Measurements from ENCODE around the gene MDM4. TPM values are rescaled to one million over a fixed set of nuclear protein-coding genes. Genes with fewer than 3 reads are reported as not detected.

The MDM4 gene
- total and polyA plus RNA-seq, 2 donors (not counting 1 experiment from before 2014, with no cell fraction given): 46.6 to 374 TPM

GRCh38 chr1:204472660-204473059 is 43.5 kb upstream of the MDM4 start:
- Mint-ChIP-seq H3K4me3 (no peak overlapping the region), H3K4me1 (peaks cover 70% of the 10 kb centered on the region), H3K9me3 (ENCODE audit: insufficient read depth) (no peaks in the 10 kb centered on the region), H3K27me3 (no peaks in the 10 kb centered on the region), H3K27ac (peak overlapping the region; percentile 66)
- no peak overlapping the region for H3K4me3 ChIP-seq (ENCODE audit: control extremely low read depth in 1 of 5, extremely low read depth in 1 of 5, insufficient read depth in 1 of 5, low read depth in 2 of 5, low read length in 4 of 5)
- ATAC-seq (ENCODE audit: low read depth) (no peak), DNase-seq (no peak)
- no peak overlapping the region for H3K4me2 ChIP-seq (replicated peaks; ENCODE audit: low read depth, low read length, poor library complexity, severe bottlenecking)
- CTCF ChIA-PET: interaction anchor here (1.2 to 18.4 kb wide), 3 partner anchors 24 to 74 kb away, joined by 3 to 374 read pairs (median 181); partner anchors contain the start of gene PIK3C2B
- TF ChIP-seq CTCF (IDR thresholded peaks at IDR 0.05) (no peak), EZH2 (IDR thresholded peaks at IDR 0.05; ENCODE audit: borderline replicate concordance, insufficient read depth, low read depth, low read length, poor library complexity, severe bottlenecking) (no peak)
- intact Hi-C loops (cut with micrococcal nuclease): no loop called here
- no peak overlapping the region for H2AFZ ChIP-seq (ENCODE audit: insufficient read depth, low read depth, low read length, poor library complexity, severe bottlenecking)
- POLR2A ChIA-PET: no interaction called here
- H3K9ac ChIP-seq (ENCODE audit: low read length): no peak overlapping the region
- H3K27me3 ChIP-seq (replicated peaks in 1 of 4; ENCODE audit: control extremely low read depth in 1 of 4, control insufficient read depth in 3 of 4, insufficient read depth in 4 of 4, low read length in 3 of 4): no peaks in the 10 kb centered on the region
- no CpG with 5 or more reads among the region's 2 CpGs for WGBS (ENCODE audit: insufficient coverage)
- no peaks in the 10 kb centered on the region for H3K9me3 ChIP-seq (ENCODE audit: control extremely low read depth in 1 of 3, control insufficient read depth in 2 of 3, insufficient read depth in 1 of 3, low read length in 2 of 3)
- peaks cover 45 to 53% of the 10 kb centered on the region in 2 donors for H3K4me1 ChIP-seq (ENCODE audit: control insufficient read depth in 2 of 2, insufficient read depth in 2 of 2, low read length in 2 of 2)
- peaks cover 89% of the 10 kb centered on the region for H3K79me2 ChIP-seq (ENCODE audit: control insufficient read depth, insufficient read depth, low read length)
- peaks cover 9 to 43% of the 10 kb centered on the region in 2 experiments for H3K36me3 ChIP-seq (replicated peaks in 1 of 2; ENCODE audit: control extremely low read depth in 1 of 2, control insufficient read depth in 1 of 2, extremely low read depth in 1 of 2, insufficient read depth in 2 of 2, low read length in 1 of 2)
- H3K27ac ChIP-seq (ENCODE audit: low read length in 2 of 2): peak overlapping the region in 1 of 2 donors; percentile 69
- peaks cover 33% of the 10 kb centered on the region for H4K20me1 ChIP-seq (ENCODE audit: control insufficient read depth, insufficient read depth, low read length, poor library complexity, severe bottlenecking)

GRCh38 chr1:204473400-204473965 is 42.7 kb upstream of the MDM4 start:
- Histone ChIP-seq H3K79me2 (ENCODE audit: control insufficient read depth, insufficient read depth, low read length) (peaks cover 89% of the 10 kb centered on the region), H3K9ac (ENCODE audit: low read length) (no peak overlapping the region), H3K4me1 (ENCODE audit: control insufficient read depth in 2 of 2, insufficient read depth in 2 of 2, low read length in 2 of 2) (peaks cover 46 to 53% of the 10 kb centered on the region in 2 donors), H3K27ac (ENCODE audit: low read length in 2 of 2) (peak overlapping the region in 1 of 2 donors; percentile 69), H2AFZ (ENCODE audit: insufficient read depth, low read depth, low read length, poor library complexity, severe bottlenecking) (no peak overlapping the region), H3K36me3 (replicated peaks in 1 of 2; ENCODE audit: control extremely low read depth in 1 of 2, control insufficient read depth in 1 of 2, extremely low read depth in 1 of 2, insufficient read depth in 2 of 2, low read length in 1 of 2) (peaks cover 9 to 42% of the 10 kb centered on the region in 2 experiments), H3K9me3 (ENCODE audit: control extremely low read depth in 1 of 3, control insufficient read depth in 2 of 3, insufficient read depth in 1 of 3, low read length in 2 of 3) (no peaks in the 10 kb centered on the region), H3K4me2 (replicated peaks; ENCODE audit: low read depth, low read length, poor library complexity, severe bottlenecking) (no peak overlapping the region), H4K20me1 (ENCODE audit: control insufficient read depth, insufficient read depth, low read length, poor library complexity, severe bottlenecking) (peaks cover 36% of the 10 kb centered on the region), H3K27me3 (replicated peaks in 1 of 4; ENCODE audit: control extremely low read depth in 1 of 4, control insufficient read depth in 3 of 4, insufficient read depth in 4 of 4, low read length in 3 of 4) (no peaks in the 10 kb centered on the region), H3K4me3 (ENCODE audit: control extremely low read depth in 1 of 5, extremely low read depth in 1 of 5, insufficient read depth in 1 of 5, low read depth in 2 of 5, low read length in 4 of 5) (no peak overlapping the region)
- H3K27me3 Mint-ChIP-seq: no peaks in the 10 kb centered on the region
- H3K27ac Mint-ChIP-seq: peak overlapping the region; percentile 66
- no peaks in the 10 kb centered on the region for H3K9me3 Mint-ChIP-seq (ENCODE audit: insufficient read depth)
- ChIA-PET CTCF (interaction anchor here (1.2 to 18.4 kb wide), 3 partner anchors 25 to 75 kb away, joined by 3 to 374 read pairs (median 181); partner anchors contain the start of gene PIK3C2B), POLR2A (interaction anchor here (2.1 kb wide), 1 partner anchor 11 kb away, joined by 5 read pairs; no protein-coding TSS in a partner anchor)
- peaks cover 73% of the 10 kb centered on the region for H3K4me1 Mint-ChIP-seq
- H3K4me3 Mint-ChIP-seq: no peak overlapping the region
- WGBS (ENCODE audit: insufficient coverage): no CpG with 5 or more reads among the region's 1 CpG
- intact Hi-C loops (cut with micrococcal nuclease): no loop called here
- TF ChIP-seq CTCF (IDR thresholded peaks at IDR 0.05) (no peak), EZH2 (IDR thresholded peaks at IDR 0.05; ENCODE audit: borderline replicate concordance, insufficient read depth, low read depth, low read length, poor library complexity, severe bottlenecking) (no peak)
- ATAC-seq (ENCODE audit: low read depth): no peak
- DNase-seq: no peak
